Spleen (tissue), 7 donors: ENCODE data around the gene RHCE.

Source experiments
- POLR2A ChIP-seq, 3 donors: fragments of 450-650 bp; IDR thresholded peaks; one replicate each; pipeline ENCODE4 v1.5.1; 2017; ENCODE audit warnings: antibody characterized with exemption in 3 of 3, mild to moderate bottlenecking in 1 of 3
- POLR2AphosphoS5 ChIP-seq, 3 donors: sonication (generic); formaldehyde crosslinking; IDR thresholded peaks; one replicate each; pipeline ENCODE4 v1.5.1; 2017; ENCODE audit warnings: antibody characterized with exemption in 3 of 3
- TF ChIP-seq, protein P1 (sequence below), 11 experiments: fragments of 200-600 bp in 7 of 11; fragments of 450-650 bp in 4 of 11; sonication (generic) in 4 of 11; IDR thresholded peaks in 8 of 11; conservative IDR thresholded peaks in 3 of 11; 1 replicate in 7 of 11; 2 replicates in 4 of 11; pipeline versions ENCODE4 v1.4.0 to v1.8.0; 2016 to 2021; ENCODE audit warnings: antibody characterized with exemption in 11 of 11, inconsistent platforms in 4 of 11, mild to moderate bottlenecking in 1 of 11
- donor health status: DM: no; HTN: no; CAD: no; lungs with moderate emphysema.
- donor health status: DM: no; HTN: no; CAD: no.
- donor health status: DM: no; HTN: no; CAD: no.

GRCh38 chr1:25432749-25433388 is 12.2 kb upstream of the RHCE start:
- TF ChIP-seq, protein P1, sequence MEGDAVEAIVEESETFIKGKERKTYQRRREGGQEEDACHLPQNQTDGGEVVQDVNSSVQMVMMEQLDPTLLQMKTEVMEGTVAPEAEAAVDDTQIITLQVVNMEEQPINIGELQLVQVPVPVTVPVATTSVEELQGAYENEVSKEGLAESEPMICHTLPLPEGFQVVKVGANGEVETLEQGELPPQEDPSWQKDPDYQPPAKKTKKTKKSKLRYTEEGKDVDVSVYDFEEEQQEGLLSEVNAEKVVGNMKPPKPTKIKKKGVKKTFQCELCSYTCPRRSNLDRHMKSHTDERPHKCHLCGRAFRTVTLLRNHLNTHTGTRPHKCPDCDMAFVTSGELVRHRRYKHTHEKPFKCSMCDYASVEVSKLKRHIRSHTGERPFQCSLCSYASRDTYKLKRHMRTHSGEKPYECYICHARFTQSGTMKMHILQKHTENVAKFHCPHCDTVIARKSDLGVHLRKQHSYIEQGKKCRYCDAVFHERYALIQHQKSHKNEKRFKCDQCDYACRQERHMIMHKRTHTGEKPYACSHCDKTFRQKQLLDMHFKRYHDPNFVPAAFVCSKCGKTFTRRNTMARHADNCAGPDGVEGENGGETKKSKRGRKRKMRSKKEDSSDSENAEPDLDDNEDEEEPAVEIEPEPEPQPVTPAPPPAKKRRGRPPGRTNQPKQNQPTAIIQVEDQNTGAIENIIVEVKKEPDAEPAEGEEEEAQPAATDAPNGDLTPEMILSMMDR (IDR thresholded peaks at IDR 0.05 in 8 of 11, conservative IDR thresholded peaks at IDR 0.05 in 3 of 11) = no peak
- no peak for TF ChIP-seq POLR2AphosphoS5 (IDR thresholded peaks at IDR 0.05)
- no peak for TF ChIP-seq POLR2A (IDR thresholded peaks at IDR 0.05)
